ENCODE data around the gene SLC16A6.

- TF ChIP-seq CTCF (IDR thresholded peaks at IDR 0.05): no peak
- TF ChIP-seq POLR2A (IDR thresholded peaks at IDR 0.05): no peak
Measured at GRCh38 chr17:68317458-68317857, 26.5 kb upstream of the SLC16A6 start.

Data from esophagus squamous epithelium (tissue), 4 donors.